ENCODE measurements around the gene LRPAP1.
"Not testable (repeated sequence)": the region's sequence is repeated elsewhere in the genome, so short reads cannot be mapped to it uniquely, and the experiment has no call there.

Gene LRPAP1

GRCh38 chr4:3471098-3471760, 61.0 kb downstream of the LRPAP1 start:
- DNase-seq (ENCODE audit: low spot score): no peak

GRCh38 chr4:3470244-3471097, 61.8 kb downstream of the LRPAP1 start:
- no peak for DNase-seq (ENCODE audit: low spot score)

GRCh38 chr4:3469386-3470243, 62.6 kb downstream of the LRPAP1 start:
- no peak for DNase-seq (ENCODE audit: low spot score)

GRCh38 chr4:3468804-3469203, 63.4 kb downstream of the LRPAP1 start:
- no peak for DNase-seq (ENCODE audit: low spot score)

GRCh38 chr4:3468154-3468553, 64.1 kb downstream of the LRPAP1 start:
- no peak for DNase-seq (ENCODE audit: low spot score)

GRCh38 chr4:3467601-3468031, 64.6 kb downstream of the LRPAP1 start:
- no peak for DNase-seq (ENCODE audit: low spot score)

- DNase-seq (ENCODE audit: low spot score): no peak
These were observed 65.3 kb downstream of the LRPAP1 start for GRCh38 chr4:3466691-3467600.

GRCh38 chr4:3465698-3466671, 66.2 kb downstream of the LRPAP1 start:
- DNase-seq (ENCODE audit: low spot score): no peak

- no peak for DNase-seq (ENCODE audit: low spot score)
These were observed 67.1 kb downstream of the LRPAP1 start for GRCh38 chr4:3464911-3465697.

- DNase-seq (ENCODE audit: low spot score): no peak
These were observed 67.8 kb downstream of the LRPAP1 start for GRCh38 chr4:3464349-3464905.

GRCh38 chr4:3463556-3464348, 68.5 kb downstream of the LRPAP1 start:
- DNase-seq (ENCODE audit: low spot score): no peak

GRCh38 chr4:3462790-3463415, 69.3 kb downstream of the LRPAP1 start, which contains the start of gene DOK7:
TSS of gene DOK7 (plus strand) at chr4:3463306. CDS start at chr4:3463376, 70 bp downstream.
- DNase-seq (ENCODE audit: low spot score): no peak

GRCh38 chr4:3462321-3462789, 69.9 kb downstream of the LRPAP1 start:
- no peak for DNase-seq (ENCODE audit: low spot score)

GRCh38 chr4:3461515-3462291, 70.5 kb downstream of the LRPAP1 start:
- DNase-seq (ENCODE audit: low spot score): no peak

GRCh38 chr4:3460926-3461325, 71.3 kb downstream of the LRPAP1 start:
- DNase-seq (ENCODE audit: low spot score): no peak

GRCh38 chr4:3459156-3459555, 73.1 kb downstream of the LRPAP1 start:
- DNase-seq (ENCODE audit: low spot score): not testable (repeated sequence)

GRCh38 chr4:3458371-3458770, 73.9 kb downstream of the LRPAP1 start:
- DNase-seq (ENCODE audit: low spot score): no peak
